Panc1 (cell line): Measurements from ENCODE around the gene SPSB3. TPM values are rescaled to one million over a fixed set of nuclear protein-coding genes. Genes with fewer than 3 reads are reported as not detected.

Experiments
- ATAC-seq: fragments of 200-7000 bp; cut with Tn5 transposase; 2 replicates; pipeline ENCODE4 v1.9.1; 2020; ENCODE audit warnings: mild to moderate bottlenecking, moderate library complexity
- BruUV-seq: library from RNA; stranded (reverse); fragments of 400-500 nt; replicated peaks from 2 replicates; lab custom pipeline; 2021; lab: Mats Ljungman, UMichigan
- CTCF ChIA-PET: fragments of 300-600 bp; sonication (Branson Sonifier 250); formaldehyde crosslinking; loops from one replicate; lab custom pipeline; 2022; ENCODE audit warnings: antibody characterized with exemption; lab: Charles Lee
- POLR2A ChIA-PET: fragments of 300-600 bp; sonication (Branson Sonifier 250); formaldehyde crosslinking; loops from one replicate; lab custom pipeline; 2022; ENCODE audit warnings: antibody characterized with exemption; lab: Charles Lee
- DNase-seq: peaks from one replicate; pipeline ENCODE4 v3.0.0-alpha.2; 2010; ENCODE audit warnings: low read depth, low spot score
- H3K27ac ChIP-seq: 2 replicates; pipeline ENCODE4 v1.5.1; 2011; ENCODE audit warnings: mild to moderate bottlenecking, low read length, inconsistent platforms
- H3K27me3 ChIP-seq: fragments of 200-500 bp; sonication (Bioruptor generic); 2 replicates; pipeline ENCODE4 v1.6.0; 2014; ENCODE audit warnings: low read length, inconsistent platforms; ENCODE audit not compliant: control insufficient read depth, insufficient read depth
- H3K36me3 ChIP-seq: fragments of 200-500 bp; sonication (Bioruptor generic); 2 replicates; pipeline ENCODE4 v1.5.1; 2014; ENCODE audit warnings: inconsistent platforms, mild to moderate bottlenecking, low read length, moderate library complexity; ENCODE audit not compliant: control insufficient read depth, insufficient read depth
- H3K4me1 ChIP-seq: 2 replicates; pipeline ENCODE4 v1.5.1; 2011; ENCODE audit warnings: inconsistent platforms, mild to moderate bottlenecking, low read length, moderate library complexity; ENCODE audit not compliant: control insufficient read depth, insufficient read depth
- H3K4me3 ChIP-seq, 2 experiments: 2 replicates each; pipeline ENCODE4 v1.5.1; 2011 to 2012; ENCODE audit warnings: low read depth in 2 of 2, low read length in 2 of 2, mild to moderate bottlenecking in 2 of 2, inconsistent platforms in 1 of 2, moderate library complexity in 1 of 2
- H3K9me3 ChIP-seq: fragments of 200-500 bp; sonication (Bioruptor generic); 2 replicates; pipeline ENCODE4 v1.5.1; 2014; ENCODE audit warnings: low read depth, mild to moderate bottlenecking, inconsistent platforms, low read length, moderate library complexity; ENCODE audit not compliant: control insufficient read depth, insufficient read depth
- CTCF ChIP-seq: fragments of 450-650 bp; IDR thresholded peaks from 2 replicates; pipeline ENCODE4 v1.5.1; 2017; ENCODE audit warnings: mild to moderate bottlenecking
- POLR2AphosphoS5 ChIP-seq: IDR thresholded peaks from 2 replicates; pipeline ENCODE4 v1.6.1; 2012; ENCODE audit warnings: mild to moderate bottlenecking, low read depth, low read length, moderate library complexity
- REST ChIP-seq, 2 experiments: IDR thresholded peaks; 2 replicates each; pipeline ENCODE4 v1.6.1; 2011 to 2012; ENCODE audit warnings: low read depth in 2 of 2, control low read depth in 1 of 2, low read length in 1 of 2, mild to moderate bottlenecking in 1 of 2, moderate library complexity in 1 of 2; ENCODE audit not compliant: insufficient read depth in 1 of 2
- SIN3A ChIP-seq: IDR thresholded peaks from 2 replicates; pipeline ENCODE4 v1.6.1; 2012; ENCODE audit warnings: low read depth, mild to moderate bottlenecking, low read length, moderate library complexity, borderline replicate concordance; ENCODE audit not compliant: insufficient read depth
- TCF7L2 ChIP-seq: IDR thresholded peaks from 2 replicates; pipeline ENCODE4 v1.6.1; 2011; ENCODE audit warnings: mild to moderate bottlenecking, low read depth, low read length, inconsistent platforms
- in situ Hi-C: cut with HindIII; loops from 2 replicates; pipeline ENCODE4 v1.10.0; 2016; ENCODE audit warnings: low sequenced_read_pairs, low pct_unique_long_range_greater_than_20kb
- intact Hi-C: fragments of 100-400 bp; cut with micrococcal nuclease; formaldehyde crosslinking; loops from one replicate; pipeline ENCODE4 v1.10.0; 2022; ENCODE audit not compliant: unreplicated experiment
- total RNA-seq: library from RNA; stranded (reverse); gene quantifications from one replicate; pipeline ENCODE4 v1.2.1, GENCODE V29; 2021; ENCODE audit not compliant: unreplicated experiment

SPSB3 gene
- total RNA-seq, 1 experiment from 2014 or later: 23.0 TPM

- intact Hi-C loops: no loop called here
- no peak overlapping the region for H3K27ac ChIP-seq
- CTCF ChIA-PET: no interaction called here
- no TSS peak for BruUV-seq
- in situ Hi-C loops: no loop called here
- no peaks in the 10 kb centered on the region for H3K36me3 ChIP-seq
- no peak for ATAC-seq
- H3K4me3 ChIP-seq: no peak overlapping the region
- POLR2A ChIA-PET: no interaction called here
- H3K27me3 ChIP-seq: no peaks in the 10 kb centered on the region
- no peak for DNase-seq
- H3K9me3 ChIP-seq: no peaks in the 10 kb centered on the region
- no peak for TF ChIP-seq SIN3A
- TF ChIP-seq REST (IDR thresholded peaks at IDR 0.05; ENCODE audit: insufficient read depth in 1 of 2, low read depth in 2 of 2, low read length in 1 of 2): no peak
- TF ChIP-seq CTCF: no peak
- no peak for TF ChIP-seq TCF7L2
- no peak for TF ChIP-seq POLR2AphosphoS5
- H3K4me1 ChIP-seq: peaks cover 5% of the 10 kb centered on the region; the same call in 1 of the 2 replicates
These were observed 28.2 kb upstream of the SPSB3 start for GRCh38 chr16:1810536-1810935.

GRCh38 chr16:1810106-1810505 lies 27.7 kb upstream of the SPSB3 start:
- Histone ChIP-seq H3K9me3 (no peaks in the 10 kb centered on the region), H3K4me3 (no peak overlapping the region), H3K36me3 (no peaks in the 10 kb centered on the region), H3K4me1 (peaks cover 5% of the 10 kb centered on the region; the same call in 1 of the 2 replicates), H3K27me3 (no peaks in the 10 kb centered on the region), H3K27ac (no peak overlapping the region)
- intact Hi-C loops: no loop called here
- ChIA-PET POLR2A (no interaction called here), CTCF (no interaction called here)
- ATAC-seq: no peak
- BruUV-seq: no TSS peak
- no peak for DNase-seq
- in situ Hi-C loops: no loop called here
- no peak for TF ChIP-seq TCF7L2
- no peak for TF ChIP-seq CTCF
- no peak for TF ChIP-seq POLR2AphosphoS5
- TF ChIP-seq SIN3A: no peak
- TF ChIP-seq REST (IDR thresholded peaks at IDR 0.05; ENCODE audit: insufficient read depth in 1 of 2, low read depth in 2 of 2, low read length in 1 of 2): no peak
